Measurements from ENCODE around the gene SLC8A1. TPM values are rescaled to one million over a fixed set of nuclear protein-coding genes. Genes with fewer than 3 reads are reported as not detected.

Gene SLC8A1
- total and polyA plus RNA-seq, 7 donors, result 0.20 to 4.9 (median 2.3) TPM

GRCh38 chr2:40270372-40270771 lies 181.5 kb downstream of the SLC8A1 start:
- no peaks in the 10 kb centered on the region for H3K4me1 ChIP-seq
- TF ChIP-seq CTCF (IDR thresholded peaks at IDR 0.05), result no peak
- intact Hi-C loops (cut with DNase I), result no loop called here
- 95% methylated on average over 2 of the region's 2 CpGs for WGBS, 3 donors
- no peak for DNase-seq
- H3K9me3 ChIP-seq, result no peaks in the 10 kb centered on the region
- H3K4me3 ChIP-seq, result no peak overlapping the region
- H3K27me3 ChIP-seq (ENCODE audit: insufficient read depth in 3 of 3, low read length in 2 of 3), result no peaks in the 10 kb centered on the region
- no peak for ATAC-seq
- no peak overlapping the region for H3K27ac ChIP-seq
- H3K36me3 ChIP-seq (ENCODE audit: insufficient read depth in 1 of 2, low read depth in 1 of 2), result no peaks in the 10 kb centered on the region

- H3K36me3 ChIP-seq (ENCODE audit: insufficient read depth in 1 of 2, low read depth in 1 of 2), result no peaks in the 10 kb centered on the region
- no peak for DNase-seq
- no peaks in the 10 kb centered on the region for H3K9me3 ChIP-seq
- no peak for TF ChIP-seq CTCF (IDR thresholded peaks at IDR 0.05)
- intact Hi-C loops (cut with DNase I), result no loop called here
- H3K27me3 ChIP-seq (ENCODE audit: insufficient read depth in 3 of 3, low read length in 2 of 3), result no peaks in the 10 kb centered on the region
- 65 to 71% (median 67%) methylated on average over 2 of the region's 2 CpGs for WGBS, 3 donors
- H3K27ac ChIP-seq, result no peak overlapping the region
- H3K4me3 ChIP-seq, result no peak overlapping the region
- no peaks in the 10 kb centered on the region for H3K4me1 ChIP-seq
- no peak for ATAC-seq
Measured at GRCh38 chr2:40268566-40268965, 183.3 kb downstream of the SLC8A1 start.

- Histone ChIP-seq H3K4me1 (no peaks in the 10 kb centered on the region), H3K36me3 (ENCODE audit: insufficient read depth in 1 of 2, low read depth in 1 of 2) (no peaks in the 10 kb centered on the region), H3K27ac (no peak overlapping the region), H3K9me3 (no peaks in the 10 kb centered on the region), H3K4me3 (no peak overlapping the region), H3K27me3 (ENCODE audit: insufficient read depth in 3 of 3, low read length in 2 of 3) (no peaks in the 10 kb centered on the region)
- DNase-seq, result no peak
- no peak for ATAC-seq
- TF ChIP-seq CTCF (IDR thresholded peaks at IDR 0.05), result no peak
- intact Hi-C loops (cut with DNase I), result no loop called here
- 95 to 100% (median 95%) methylated on average over 1 of the region's 1 CpG for WGBS, 3 donors
Measured at GRCh38 chr2:40266201-40266600, 185.7 kb downstream of the SLC8A1 start.

GRCh38 chr2:40265602-40266001 lies 186.3 kb downstream of the SLC8A1 start:
- Histone ChIP-seq H3K27me3 (ENCODE audit: insufficient read depth in 3 of 3, low read length in 2 of 3) (no peaks in the 10 kb centered on the region), H3K4me3 (no peak overlapping the region), H3K27ac (no peak overlapping the region), H3K36me3 (ENCODE audit: insufficient read depth in 1 of 2, low read depth in 1 of 2) (no peaks in the 10 kb centered on the region), H3K9me3 (no peaks in the 10 kb centered on the region), H3K4me1 (no peaks in the 10 kb centered on the region)
- no peak for TF ChIP-seq CTCF (IDR thresholded peaks at IDR 0.05)
- DNase-seq (no peak), ATAC-seq (no peak)
- intact Hi-C loops (cut with DNase I), result no loop called here

GRCh38 chr2:40261042-40261441 lies 190.8 kb downstream of the SLC8A1 start:
- DNase-seq (no peak), ATAC-seq (no peak)
- Histone ChIP-seq H3K27me3 (ENCODE audit: insufficient read depth in 3 of 3, low read length in 2 of 3) (no peaks in the 10 kb centered on the region), H3K36me3 (ENCODE audit: insufficient read depth in 1 of 2, low read depth in 1 of 2) (no peaks in the 10 kb centered on the region), H3K4me3 (no peak overlapping the region), H3K9me3 (no peaks in the 10 kb centered on the region), H3K27ac (no peak overlapping the region), H3K4me1 (no peaks in the 10 kb centered on the region)
- WGBS, 3 donors, result 90 to 97% (median 91%) methylated on average over 2 of the region's 2 CpGs
- TF ChIP-seq CTCF (IDR thresholded peaks at IDR 0.05), result no peak
- intact Hi-C loops (cut with DNase I), result no loop called here

Data from psoas muscle (tissue), 8 donors.